ENCODE measurements around the gene KCNJ8. TPM values are rescaled to one million over a fixed set of nuclear protein-coding genes. Genes with fewer than 3 reads are reported as not detected.

Gene KCNJ8
- total RNA-seq, 4 donors from 2014 or later, result 5.4 to 47.1 (median 12.6) TPM

GRCh38 chr12:21759737-21760136 lies 14.8 kb downstream of the KCNJ8 start:
- no peak for DNase-seq
- Histone ChIP-seq H3K27me3 (no peaks in the 10 kb centered on the region), H3K4me1 (no peaks in the 10 kb centered on the region), H3K36me3 (no peaks in the 10 kb centered on the region), H3K4me3 (no peak overlapping the region), H3K27ac (no peak overlapping the region), H3K9me3 (no peaks in the 10 kb centered on the region)
- in situ Hi-C loops (cut with MboI; ENCODE audit: low sequenced_read_pairs in 4 of 4) (no loop called here), intact Hi-C loops (cut with DNase I; ENCODE audit: low total_unique reads) (no loop called here)
- ATAC-seq, result no peak
- no peak for TF ChIP-seq POLR2A (IDR thresholded peaks at IDR 0.05)
- TF ChIP-seq, protein P1, sequence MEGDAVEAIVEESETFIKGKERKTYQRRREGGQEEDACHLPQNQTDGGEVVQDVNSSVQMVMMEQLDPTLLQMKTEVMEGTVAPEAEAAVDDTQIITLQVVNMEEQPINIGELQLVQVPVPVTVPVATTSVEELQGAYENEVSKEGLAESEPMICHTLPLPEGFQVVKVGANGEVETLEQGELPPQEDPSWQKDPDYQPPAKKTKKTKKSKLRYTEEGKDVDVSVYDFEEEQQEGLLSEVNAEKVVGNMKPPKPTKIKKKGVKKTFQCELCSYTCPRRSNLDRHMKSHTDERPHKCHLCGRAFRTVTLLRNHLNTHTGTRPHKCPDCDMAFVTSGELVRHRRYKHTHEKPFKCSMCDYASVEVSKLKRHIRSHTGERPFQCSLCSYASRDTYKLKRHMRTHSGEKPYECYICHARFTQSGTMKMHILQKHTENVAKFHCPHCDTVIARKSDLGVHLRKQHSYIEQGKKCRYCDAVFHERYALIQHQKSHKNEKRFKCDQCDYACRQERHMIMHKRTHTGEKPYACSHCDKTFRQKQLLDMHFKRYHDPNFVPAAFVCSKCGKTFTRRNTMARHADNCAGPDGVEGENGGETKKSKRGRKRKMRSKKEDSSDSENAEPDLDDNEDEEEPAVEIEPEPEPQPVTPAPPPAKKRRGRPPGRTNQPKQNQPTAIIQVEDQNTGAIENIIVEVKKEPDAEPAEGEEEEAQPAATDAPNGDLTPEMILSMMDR (IDR thresholded peaks at IDR 0.05 in 4 of 5, conservative IDR thresholded peaks at IDR 0.05 in 1 of 5), result no peak

DNA sequence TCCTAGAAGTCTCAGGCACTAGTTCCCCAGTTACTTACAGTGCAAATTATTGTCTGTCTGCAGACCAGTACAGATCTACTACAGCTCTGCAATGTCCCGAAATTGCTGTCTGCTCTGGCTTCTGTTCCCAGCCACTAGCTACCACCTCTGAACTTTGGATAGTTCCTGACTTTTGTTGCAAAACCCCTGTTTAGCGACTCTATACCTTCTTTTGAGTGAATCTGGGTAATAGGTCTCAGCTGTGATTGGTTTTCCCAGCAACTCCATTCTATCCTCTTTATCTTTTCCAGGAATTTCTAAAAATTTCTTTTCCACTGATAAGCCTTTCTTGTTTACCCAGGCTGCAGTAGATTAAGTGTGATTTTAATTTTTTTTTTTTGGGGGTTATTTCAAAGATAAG lies 16.8 kb downstream of the KCNJ8 start:
- no peak for DNase-seq
- Histone ChIP-seq H3K9me3 (no peaks in the 10 kb centered on the region), H3K4me1 (no peaks in the 10 kb centered on the region), H3K4me3 (no peak overlapping the region), H3K27ac (no peak overlapping the region), H3K36me3 (no peaks in the 10 kb centered on the region), H3K27me3 (no peaks in the 10 kb centered on the region)
- no peak for TF ChIP-seq POLR2A (IDR thresholded peaks at IDR 0.05)
- TF ChIP-seq, protein P1 (IDR thresholded peaks at IDR 0.05 in 4 of 5, conservative IDR thresholded peaks at IDR 0.05 in 1 of 5), result no peak
- in situ Hi-C loops (cut with MboI; ENCODE audit: low sequenced_read_pairs in 4 of 4), result no loop called here
- intact Hi-C loops (cut with DNase I; ENCODE audit: low total_unique reads), result no loop called here
- no peak for ATAC-seq

- Histone ChIP-seq H3K36me3 (no peaks in the 10 kb centered on the region), H3K4me1 (no peaks in the 10 kb centered on the region), H3K27ac (no peak overlapping the region), H3K27me3 (no peaks in the 10 kb centered on the region), H3K9me3 (no peaks in the 10 kb centered on the region), H3K4me3 (no peak overlapping the region)
- no peak for ATAC-seq
- no peak for DNase-seq
- in situ Hi-C loops (cut with MboI; ENCODE audit: low sequenced_read_pairs in 4 of 4), result no loop called here
- TF ChIP-seq, protein P1 (IDR thresholded peaks at IDR 0.05 in 4 of 5, conservative IDR thresholded peaks at IDR 0.05 in 1 of 5), result no peak
- no peak for TF ChIP-seq POLR2A (IDR thresholded peaks at IDR 0.05)
- intact Hi-C loops (cut with DNase I; ENCODE audit: low total_unique reads), result no loop called here
Observed at GRCh38 chr12:21756699-21757098, 17.8 kb downstream of the KCNJ8 start.

DNA sequence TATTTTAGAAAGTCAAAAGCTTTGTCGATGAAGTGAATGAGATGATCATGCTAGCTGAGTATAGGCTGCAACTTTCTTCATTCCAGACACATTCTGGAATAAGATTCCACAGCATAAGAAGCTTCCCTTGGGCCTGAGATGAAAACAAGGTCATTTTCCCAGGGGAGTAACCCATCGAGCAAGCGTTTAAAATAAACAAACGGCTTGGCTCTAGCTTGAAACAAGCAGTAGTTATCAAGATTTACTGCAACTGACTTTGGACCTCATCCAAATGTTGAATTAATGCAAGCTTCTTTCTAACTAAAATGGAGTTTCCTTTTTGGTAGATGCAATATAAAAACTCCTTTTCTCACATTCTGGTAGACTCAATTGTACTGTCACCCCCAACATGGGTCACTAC lies 23.0 kb downstream of the KCNJ8 start:
- H3K36me3 ChIP-seq, result no peaks in the 10 kb centered on the region
- in situ Hi-C loops (cut with MboI; ENCODE audit: low sequenced_read_pairs in 4 of 4) (no loop called here), intact Hi-C loops (cut with DNase I; ENCODE audit: low total_unique reads) (no loop called here)
- DNase-seq (no peak), ATAC-seq (no peak)
- H3K27me3 ChIP-seq, result no peaks in the 10 kb centered on the region
- no peak overlapping the region for H3K4me3 ChIP-seq
- H3K9me3 ChIP-seq, result no peaks in the 10 kb centered on the region
- no peaks in the 10 kb centered on the region for H3K4me1 ChIP-seq
- TF ChIP-seq, protein P1 (IDR thresholded peaks at IDR 0.05 in 4 of 5, conservative IDR thresholded peaks at IDR 0.05 in 1 of 5), result no peak
- no peak for TF ChIP-seq POLR2A (IDR thresholded peaks at IDR 0.05)
- no peak overlapping the region for H3K27ac ChIP-seq

- ATAC-seq (no peak), DNase-seq (no peak)
- Histone ChIP-seq H3K9me3 (no peaks in the 10 kb centered on the region), H3K36me3 (no peaks in the 10 kb centered on the region), H3K27ac (no peak overlapping the region), H3K27me3 (no peaks in the 10 kb centered on the region), H3K4me3 (no peak overlapping the region), H3K4me1 (no peaks in the 10 kb centered on the region)
- no peak for TF ChIP-seq POLR2A (IDR thresholded peaks at IDR 0.05)
- TF ChIP-seq, protein P1 (IDR thresholded peaks at IDR 0.05 in 4 of 5, conservative IDR thresholded peaks at IDR 0.05 in 1 of 5), result no peak
- intact Hi-C loops (cut with DNase I; ENCODE audit: low total_unique reads) (no loop called here), in situ Hi-C loops (cut with MboI; ENCODE audit: low sequenced_read_pairs in 4 of 4) (no loop called here)
Observed at GRCh38 chr12:21745258-21745657, 29.2 kb downstream of the KCNJ8 start.

All from gastrocnemius medialis (tissue), 4 donors.